ENCODE measurements around the gene EBNA1BP2. TPM values are rescaled to one million over a fixed set of nuclear protein-coding genes. Genes with fewer than 3 reads are reported as not detected.

The EBNA1BP2 gene
- total RNA-seq, 3 donors from 2014 or later = 34.9 to 61.6 (median 46.4) TPM

DNA sequence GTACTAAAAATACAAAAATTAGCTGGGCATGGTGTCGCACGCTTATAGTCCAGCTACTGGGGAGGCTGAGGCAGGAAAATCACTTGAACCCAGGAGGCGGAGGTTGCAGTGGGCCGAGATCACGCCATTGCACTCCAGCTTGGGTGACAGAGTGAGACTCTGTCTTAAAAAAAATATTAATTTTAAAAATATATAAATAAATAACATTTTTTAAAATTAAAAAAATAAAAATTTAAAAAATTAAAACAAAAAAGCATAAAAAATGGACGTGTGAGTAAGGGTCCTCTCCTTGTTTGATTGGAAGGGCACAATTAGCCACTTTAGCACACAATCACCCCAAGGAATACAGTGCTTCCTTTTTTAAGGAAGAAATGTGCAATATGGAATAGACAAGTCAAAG lies 18.6 kb downstream of the EBNA1BP2 start:
- Histone ChIP-seq H3K27ac (no peak overlapping the region), H3K27me3 (no peaks in the 10 kb centered on the region)

DNA sequence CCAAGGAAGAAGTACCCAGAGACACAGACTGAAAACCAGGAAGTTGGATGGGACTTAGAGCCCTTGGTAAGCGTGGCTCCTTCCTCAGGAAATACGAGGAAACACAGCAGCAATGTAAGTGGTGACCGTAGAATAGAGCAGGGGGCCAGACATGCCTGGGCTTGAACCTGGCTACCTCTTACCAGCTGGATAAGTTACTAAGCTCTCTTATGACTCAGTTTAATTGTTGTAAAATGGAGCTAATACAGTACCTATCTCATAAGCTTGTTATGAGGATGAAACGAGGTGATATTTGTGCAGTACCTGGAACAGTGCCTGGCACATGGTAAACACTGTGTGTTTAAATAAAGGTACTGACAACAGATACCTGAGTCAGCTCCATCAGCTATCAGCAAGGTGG lies 19.2 kb downstream of the EBNA1BP2 start:
- intact Hi-C loops (cut with DNase I; ENCODE audit: low total_unique reads) = loop anchor here (5.0 kb wide), 1 partner anchor 1561 kb away; no protein-coding TSS in a partner anchor
- no peak for DNase-seq (ENCODE audit: low spot score in 2 of 2)
- TF ChIP-seq POLR2A (IDR thresholded peaks at IDR 0.05) (no peak), POLR2AphosphoS5 (IDR thresholded peaks at IDR 0.05) (no peak)
- TF ChIP-seq, protein P1, sequence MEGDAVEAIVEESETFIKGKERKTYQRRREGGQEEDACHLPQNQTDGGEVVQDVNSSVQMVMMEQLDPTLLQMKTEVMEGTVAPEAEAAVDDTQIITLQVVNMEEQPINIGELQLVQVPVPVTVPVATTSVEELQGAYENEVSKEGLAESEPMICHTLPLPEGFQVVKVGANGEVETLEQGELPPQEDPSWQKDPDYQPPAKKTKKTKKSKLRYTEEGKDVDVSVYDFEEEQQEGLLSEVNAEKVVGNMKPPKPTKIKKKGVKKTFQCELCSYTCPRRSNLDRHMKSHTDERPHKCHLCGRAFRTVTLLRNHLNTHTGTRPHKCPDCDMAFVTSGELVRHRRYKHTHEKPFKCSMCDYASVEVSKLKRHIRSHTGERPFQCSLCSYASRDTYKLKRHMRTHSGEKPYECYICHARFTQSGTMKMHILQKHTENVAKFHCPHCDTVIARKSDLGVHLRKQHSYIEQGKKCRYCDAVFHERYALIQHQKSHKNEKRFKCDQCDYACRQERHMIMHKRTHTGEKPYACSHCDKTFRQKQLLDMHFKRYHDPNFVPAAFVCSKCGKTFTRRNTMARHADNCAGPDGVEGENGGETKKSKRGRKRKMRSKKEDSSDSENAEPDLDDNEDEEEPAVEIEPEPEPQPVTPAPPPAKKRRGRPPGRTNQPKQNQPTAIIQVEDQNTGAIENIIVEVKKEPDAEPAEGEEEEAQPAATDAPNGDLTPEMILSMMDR (IDR thresholded peaks at IDR 0.05) = no peak
- H3K27ac ChIP-seq = no peak overlapping the region
- no peaks in the 10 kb centered on the region for H3K4me1 ChIP-seq
- no peaks in the 10 kb centered on the region for H3K36me3 ChIP-seq
- no peak overlapping the region for H3K4me3 ChIP-seq
- H3K27me3 ChIP-seq = no peaks in the 10 kb centered on the region
- no peaks in the 10 kb centered on the region for H3K9me3 ChIP-seq

More for the DNA sequence above, 18.6 kb downstream of the EBNA1BP2 start:
- Histone ChIP-seq H3K4me1 (no peaks in the 10 kb centered on the region), H3K4me3 (no peak overlapping the region), H3K9me3 (no peaks in the 10 kb centered on the region), H3K36me3 (no peaks in the 10 kb centered on the region)
- DNase-seq (ENCODE audit: low spot score in 2 of 2) = no peak
- intact Hi-C loops (cut with DNase I; ENCODE audit: low total_unique reads) = loop anchor here (5.0 kb wide), 1 partner anchor 1561 kb away; no protein-coding TSS in a partner anchor
- TF ChIP-seq POLR2AphosphoS5 (IDR thresholded peaks at IDR 0.05) (no peak), POLR2A (IDR thresholded peaks at IDR 0.05) (no peak)
- TF ChIP-seq, protein P1 (IDR thresholded peaks at IDR 0.05) = no peak

DNA sequence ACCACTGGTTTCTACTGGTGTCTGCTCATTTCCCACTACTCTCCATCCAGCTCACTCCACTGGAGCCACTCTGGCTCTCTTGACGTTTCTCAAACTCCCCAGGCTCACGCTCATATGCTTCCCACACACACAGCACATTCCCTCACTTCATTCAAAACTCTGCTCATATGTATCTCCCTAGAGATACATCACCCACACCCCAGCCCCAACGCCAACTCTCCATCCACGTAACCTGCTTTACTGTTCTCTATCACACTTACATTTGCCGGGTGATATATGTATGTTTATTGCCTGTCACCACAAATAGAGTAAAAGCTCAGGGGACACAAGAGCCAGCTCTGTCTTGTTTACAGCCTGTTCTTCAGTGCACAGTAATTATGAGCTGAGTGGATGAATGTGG lies 22.2 kb downstream of the EBNA1BP2 start:
- Histone ChIP-seq H3K36me3 (no peaks in the 10 kb centered on the region), H3K9me3 (no peaks in the 10 kb centered on the region), H3K27me3 (no peaks in the 10 kb centered on the region), H3K4me1 (no peaks in the 10 kb centered on the region), H3K4me3 (no peak overlapping the region), H3K27ac (no peak overlapping the region)
- TF ChIP-seq POLR2AphosphoS5 (IDR thresholded peaks at IDR 0.05) = no peak
- TF ChIP-seq, protein P1 (IDR thresholded peaks at IDR 0.05) = no peak
- TF ChIP-seq POLR2A (IDR thresholded peaks at IDR 0.05) = no peak
- intact Hi-C loops (cut with DNase I; ENCODE audit: low total_unique reads) = loop anchor here (5.0 kb wide), 1 partner anchor 1558 kb away; no protein-coding TSS in a partner anchor
- no peak for DNase-seq (ENCODE audit: low spot score in 2 of 2)

DNA sequence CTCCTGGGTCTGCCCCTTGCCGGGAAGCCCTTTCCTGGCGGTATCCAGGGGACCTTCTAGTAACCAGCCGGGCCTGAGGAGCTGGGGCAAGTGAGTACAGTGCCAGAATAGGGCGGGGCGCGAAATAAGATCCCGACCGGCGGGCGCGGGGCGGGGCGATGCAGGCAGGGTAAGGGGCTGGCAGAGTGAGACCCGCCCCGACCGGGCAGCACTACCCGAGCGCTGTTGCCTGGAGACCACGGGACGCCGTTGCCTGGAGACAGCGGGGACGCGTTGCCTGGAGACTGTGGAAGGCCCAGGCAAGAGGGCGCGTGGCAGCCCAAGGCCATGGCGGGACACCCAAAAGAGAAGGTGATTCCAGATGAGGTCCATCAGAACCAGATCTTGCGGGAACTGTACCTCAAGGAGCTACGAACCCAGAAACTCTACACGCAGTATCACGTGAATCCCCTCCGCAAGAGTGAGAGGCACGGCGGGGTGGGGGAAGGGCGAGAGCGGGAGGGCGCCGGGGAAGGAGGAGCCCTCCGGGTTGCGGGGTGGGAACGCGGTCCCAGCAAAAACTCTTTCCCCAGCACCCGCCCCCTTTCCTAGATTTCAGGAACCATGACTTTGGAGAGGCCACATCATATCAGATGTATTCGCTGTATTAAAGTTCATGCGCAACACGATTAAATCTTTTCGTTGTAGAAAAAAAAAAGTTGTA lies 24.3 kb downstream of the EBNA1BP2 start:
- Histone ChIP-seq H3K36me3 (no peaks in the 10 kb centered on the region), H3K4me1 (no peaks in the 10 kb centered on the region), H3K27ac (peak overlapping the region; percentile 4 to 12), H3K27me3 (no peaks in the 10 kb centered on the region), H3K4me3 (peak overlapping the region; percentile 26 to 68 (median 44)), H3K9me3 (no peaks in the 10 kb centered on the region)
- intact Hi-C loops (cut with DNase I; ENCODE audit: low total_unique reads) = no loop called here
- TF ChIP-seq POLR2AphosphoS5 (IDR thresholded peaks at IDR 0.05) = no peak
- TF ChIP-seq, protein P1 (IDR thresholded peaks at IDR 0.05) = no peak
- TF ChIP-seq POLR2A (IDR thresholded peaks at IDR 0.05) = no peak
- peak; percentile 58 to 77 for DNase-seq (ENCODE audit: low spot score in 2 of 2)

DNA sequence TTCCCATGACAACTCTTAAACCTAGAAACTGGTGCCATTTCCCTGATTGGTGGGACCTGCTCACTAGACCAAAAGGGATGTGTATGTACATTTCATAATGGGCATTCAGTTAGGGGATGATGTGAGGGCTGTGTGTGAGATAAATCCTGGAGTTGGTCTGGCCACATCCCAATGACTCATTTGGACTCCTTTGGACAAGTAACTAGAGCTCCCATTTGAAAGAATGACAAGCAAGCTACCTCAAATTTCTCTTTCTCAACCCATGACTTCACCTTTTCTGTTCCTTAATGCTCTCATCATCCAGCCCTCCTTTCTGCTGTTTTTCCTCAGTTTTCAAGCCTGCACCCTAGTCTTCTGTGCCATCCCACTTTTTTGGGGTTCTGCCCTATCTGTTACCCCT lies 27.9 kb downstream of the EBNA1BP2 start:
- TF ChIP-seq, protein P1 (IDR thresholded peaks at IDR 0.05) = no peak
- no peak for TF ChIP-seq POLR2A (IDR thresholded peaks at IDR 0.05)
- TF ChIP-seq POLR2AphosphoS5 (IDR thresholded peaks at IDR 0.05) = no peak
- H3K36me3 ChIP-seq = no peaks in the 10 kb centered on the region

More for the DNA sequence above, 27.9 kb downstream of the EBNA1BP2 start:
- Histone ChIP-seq H3K4me3 (no peak overlapping the region), H3K4me1 (no peaks in the 10 kb centered on the region), H3K27me3 (no peaks in the 10 kb centered on the region), H3K27ac (no peak overlapping the region), H3K9me3 (no peaks in the 10 kb centered on the region)
- intact Hi-C loops (cut with DNase I; ENCODE audit: low total_unique reads) = no loop called here
- DNase-seq (ENCODE audit: low spot score in 2 of 2) = no peak
